Central memory CD8-positive, alpha-beta T cell (primary cell): Measurements from ENCODE around the gene CNKSR2.

Source experiments
- ATAC-seq: fragments of 150-1000 bp; cut with Tn5 transposase; replicated peaks from 2 replicates; pipeline ENCODE4 v1.10.0; 2022; ENCODE audit warnings: mild to moderate bottlenecking, moderate FRiP score, moderate number of reproducible peaks; ENCODE audit not compliant: poor library complexity, severe bottlenecking; ENCODE audit errors: extremely low read depth
- DNase-seq, 2 donors: peaks; one replicate each; pipeline ENCODE4 v3.0.0; 2021; ENCODE audit warnings: low spot score in 2 of 2
- H3K27ac Mint-ChIP-seq: one replicate; pipeline ENCODE4 v1.8.0; 2022; ENCODE audit warnings: low read depth, mild to moderate bottlenecking, moderate library complexity, mixed read lengths
- H3K27me3 Mint-ChIP-seq: one replicate; pipeline ENCODE4 v1.8.0; 2022; ENCODE audit warnings: mixed read lengths
- H3K36me3 Mint-ChIP-seq: one replicate; pipeline ENCODE4 v1.8.0; 2022; ENCODE audit warnings: mild to moderate bottlenecking, moderate library complexity, mixed read lengths; ENCODE audit not compliant: insufficient read depth
- H3K4me1 Mint-ChIP-seq: one replicate; pipeline ENCODE4 v1.8.0; 2022; ENCODE audit warnings: mixed read lengths
- H3K4me3 Mint-ChIP-seq: one replicate; pipeline ENCODE4 v1.8.0; 2022; ENCODE audit warnings: mild to moderate bottlenecking, moderate library complexity, mixed read lengths
- H3K9me3 Mint-ChIP-seq: one replicate; pipeline ENCODE4 v1.8.0; 2022; ENCODE audit warnings: mixed read lengths

Gene CNKSR2

DNA sequence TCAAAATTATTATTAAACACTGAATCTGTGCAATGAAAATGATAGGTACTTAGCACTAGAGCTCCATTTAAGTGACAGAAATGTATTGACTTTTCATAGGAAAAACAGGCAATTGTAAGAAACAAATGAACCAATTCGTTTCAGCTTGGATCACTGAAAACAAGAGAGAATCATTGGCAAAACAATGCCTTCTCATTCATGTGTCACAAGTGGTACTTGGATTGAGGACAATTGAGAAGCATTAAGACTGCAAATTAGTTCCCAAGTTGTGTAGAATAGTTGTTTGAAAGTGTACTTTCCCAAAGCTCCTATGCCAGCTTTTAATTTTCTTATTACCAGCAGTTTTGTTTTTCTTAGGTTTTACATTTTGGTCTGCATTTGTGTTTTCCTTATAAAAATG, 20.6 kb downstream of the CNKSR2 start:
- Mint-ChIP-seq H3K36me3 (no peaks in the 10 kb centered on the region), H3K4me1 (no peaks in the 10 kb centered on the region), H3K9me3 (peaks cover 5% of the 10 kb centered on the region), H3K27me3 (no peaks in the 10 kb centered on the region), H3K4me3 (no peak overlapping the region), H3K27ac (no peak overlapping the region)
- DNase-seq (no peak), ATAC-seq (no peak)

DNA sequence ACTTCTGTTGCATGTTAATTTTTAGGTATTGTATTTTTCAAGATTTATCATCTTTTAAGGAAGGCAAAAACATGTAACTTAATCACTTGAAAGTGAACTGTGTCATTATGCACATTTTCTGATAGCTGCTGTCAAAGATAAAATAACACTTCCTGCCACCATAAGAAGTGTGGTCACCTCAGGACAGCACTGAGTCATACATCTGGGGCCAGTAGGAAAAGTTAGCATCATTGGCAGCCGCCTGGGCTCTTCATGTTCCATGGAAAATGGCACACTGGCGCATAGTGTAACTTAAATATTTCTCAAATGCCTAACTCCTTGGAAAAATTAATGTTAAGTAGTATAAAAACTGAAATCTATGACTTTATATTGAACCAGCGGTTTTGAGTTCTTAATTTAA, 24.2 kb downstream of the CNKSR2 start:
- no peaks in the 10 kb centered on the region for H3K36me3 Mint-ChIP-seq
- no peaks in the 10 kb centered on the region for H3K27me3 Mint-ChIP-seq
- no peaks in the 10 kb centered on the region for H3K9me3 Mint-ChIP-seq
- H3K4me1 Mint-ChIP-seq, result no peaks in the 10 kb centered on the region
- no peak overlapping the region for H3K27ac Mint-ChIP-seq
- ATAC-seq (no peak), DNase-seq (no peak)
- no peak overlapping the region for H3K4me3 Mint-ChIP-seq

DNA sequence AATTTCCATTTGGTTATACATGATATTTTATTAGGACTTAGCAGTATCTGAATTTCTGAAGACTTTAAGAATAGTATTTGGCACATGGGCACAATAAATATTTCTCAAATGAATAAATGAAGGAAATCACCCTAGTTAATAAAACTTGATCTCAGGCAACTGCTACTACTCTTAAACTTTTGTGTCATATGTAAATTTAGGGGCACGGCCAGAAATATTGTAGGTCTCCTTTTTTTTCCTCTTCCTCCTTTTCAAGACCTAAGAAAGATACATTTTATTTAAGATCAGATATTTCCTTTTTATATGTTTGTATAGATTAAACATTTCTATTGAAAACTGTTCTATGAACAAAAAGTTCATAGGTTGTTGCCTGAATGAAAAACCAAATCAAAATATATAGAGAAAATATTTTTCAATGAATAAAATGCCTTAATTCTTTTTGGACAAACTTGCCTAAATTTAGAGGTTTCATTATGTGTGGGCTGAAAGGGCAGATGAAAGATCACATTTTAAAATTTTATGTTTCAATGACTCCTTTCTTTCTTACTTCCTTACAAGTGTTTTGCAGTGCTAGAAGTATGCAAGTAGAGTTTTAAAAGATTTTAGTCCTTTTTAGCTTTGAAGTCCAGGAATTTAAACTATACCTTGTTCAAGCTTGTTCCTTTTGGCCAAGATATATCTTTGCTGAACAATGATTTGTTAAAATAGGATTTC, 26.3 kb downstream of the CNKSR2 start:
- DNase-seq, result no peak
- no peaks in the 10 kb centered on the region for H3K4me1 Mint-ChIP-seq
- no peak for ATAC-seq
- no peaks in the 10 kb centered on the region for H3K9me3 Mint-ChIP-seq
- H3K36me3 Mint-ChIP-seq, result no peaks in the 10 kb centered on the region
- H3K27me3 Mint-ChIP-seq, result no peaks in the 10 kb centered on the region
- H3K27ac Mint-ChIP-seq, result no peak overlapping the region
- no peak overlapping the region for H3K4me3 Mint-ChIP-seq

DNA sequence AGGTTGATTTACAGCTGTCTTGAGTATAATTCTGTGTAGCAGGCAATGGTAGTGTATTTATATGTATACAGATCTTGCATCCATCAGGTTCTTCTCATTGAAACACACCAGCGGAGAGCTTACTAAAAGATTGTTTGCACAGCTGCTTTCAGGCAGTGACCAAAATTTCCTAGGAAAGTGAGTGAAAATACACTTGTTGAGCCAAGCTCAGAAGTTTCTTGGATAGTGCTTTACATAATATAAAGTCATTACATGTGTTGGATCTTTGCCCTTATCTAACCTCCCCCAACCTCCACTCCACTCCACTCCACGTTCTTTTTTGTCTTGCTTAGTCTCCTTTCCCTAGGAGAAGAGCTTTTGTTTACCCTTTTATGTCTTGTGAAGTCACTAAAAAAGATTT, 34.1 kb downstream of the CNKSR2 start:
- no peak for DNase-seq
- H3K27ac Mint-ChIP-seq, result no peak overlapping the region
- H3K27me3 Mint-ChIP-seq, result no peaks in the 10 kb centered on the region
- no peaks in the 10 kb centered on the region for H3K4me1 Mint-ChIP-seq
- peaks cover 6% of the 10 kb centered on the region for H3K9me3 Mint-ChIP-seq
- no peak for ATAC-seq
- H3K36me3 Mint-ChIP-seq, result no peaks in the 10 kb centered on the region
- no peak overlapping the region for H3K4me3 Mint-ChIP-seq

DNA sequence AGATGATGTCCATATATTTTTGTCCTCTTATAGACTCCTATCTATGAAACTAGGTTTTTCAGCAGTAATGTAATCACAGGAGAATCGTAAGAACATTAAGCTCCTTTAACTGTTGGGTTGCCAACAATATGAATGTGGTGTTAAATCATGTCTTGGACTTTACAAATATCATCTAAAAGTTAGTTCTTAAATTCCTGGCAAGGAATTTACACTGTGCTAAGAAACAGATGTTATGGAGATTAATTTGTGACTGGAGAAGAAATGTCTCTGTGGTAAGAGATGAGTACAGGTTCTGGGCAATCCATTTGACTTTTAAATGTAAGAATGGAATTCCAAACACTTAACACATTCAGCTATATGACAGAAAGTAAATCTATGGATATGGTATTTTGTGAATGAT, 34.6 kb downstream of the CNKSR2 start:
- H3K27ac Mint-ChIP-seq, result no peak overlapping the region
- DNase-seq (no peak), ATAC-seq (no peak)
- H3K27me3 Mint-ChIP-seq, result no peaks in the 10 kb centered on the region
- H3K4me3 Mint-ChIP-seq, result no peak overlapping the region
- no peaks in the 10 kb centered on the region for H3K4me1 Mint-ChIP-seq
- peaks cover 6% of the 10 kb centered on the region for H3K9me3 Mint-ChIP-seq
- H3K36me3 Mint-ChIP-seq, result no peaks in the 10 kb centered on the region

DNA sequence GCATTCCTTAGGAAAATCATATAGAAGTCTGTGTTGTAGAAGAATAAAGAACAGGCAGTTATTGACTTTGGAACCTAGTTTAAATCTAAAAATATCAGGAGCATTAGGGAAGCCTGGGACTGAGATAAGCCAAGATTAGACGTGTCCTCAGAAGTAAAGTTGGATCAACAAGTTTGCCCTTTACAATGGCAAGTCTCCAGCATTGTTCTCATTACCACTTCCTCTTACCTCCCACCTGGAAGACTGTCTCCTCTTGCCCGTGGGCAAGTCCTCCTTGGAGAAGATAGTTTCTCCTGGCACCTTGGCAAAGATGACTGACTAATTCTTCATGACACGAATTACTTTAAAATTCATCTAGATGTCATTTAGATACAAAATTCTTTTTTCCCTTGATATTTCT, 37.8 kb downstream of the CNKSR2 start:
- H3K4me1 Mint-ChIP-seq, result no peaks in the 10 kb centered on the region
- DNase-seq (no peak), ATAC-seq (no peak)
- H3K27me3 Mint-ChIP-seq, result no peaks in the 10 kb centered on the region
- no peaks in the 10 kb centered on the region for H3K36me3 Mint-ChIP-seq
- H3K27ac Mint-ChIP-seq, result no peak overlapping the region
- H3K4me3 Mint-ChIP-seq, result no peak overlapping the region
- peaks cover 6% of the 10 kb centered on the region for H3K9me3 Mint-ChIP-seq

DNA sequence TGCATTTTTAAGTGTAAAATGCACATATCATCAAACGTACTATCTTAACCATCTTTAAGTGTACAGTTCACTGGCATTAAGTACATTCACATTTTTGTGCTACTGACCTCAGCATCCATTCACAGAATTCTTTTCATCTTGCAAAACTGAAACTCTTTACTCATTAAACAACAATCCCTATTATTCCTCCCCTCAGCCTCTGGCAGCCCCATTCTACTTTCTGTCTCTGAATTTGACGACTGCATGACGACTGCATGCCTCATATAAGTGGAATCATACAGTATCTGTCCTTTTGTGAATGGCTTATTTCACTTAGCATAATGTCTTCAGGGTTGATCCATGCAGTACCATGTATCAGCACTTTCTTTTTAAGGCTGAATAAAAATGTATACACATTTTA, 38.7 kb downstream of the CNKSR2 start:
- H3K4me1 Mint-ChIP-seq, result no peaks in the 10 kb centered on the region
- H3K36me3 Mint-ChIP-seq, result no peaks in the 10 kb centered on the region
- DNase-seq, result no peak
- no peak overlapping the region for H3K4me3 Mint-ChIP-seq
- ATAC-seq, result no peak
- no peaks in the 10 kb centered on the region for H3K27me3 Mint-ChIP-seq
- peaks cover 12% of the 10 kb centered on the region for H3K9me3 Mint-ChIP-seq
- H3K27ac Mint-ChIP-seq, result no peak overlapping the region

DNA sequence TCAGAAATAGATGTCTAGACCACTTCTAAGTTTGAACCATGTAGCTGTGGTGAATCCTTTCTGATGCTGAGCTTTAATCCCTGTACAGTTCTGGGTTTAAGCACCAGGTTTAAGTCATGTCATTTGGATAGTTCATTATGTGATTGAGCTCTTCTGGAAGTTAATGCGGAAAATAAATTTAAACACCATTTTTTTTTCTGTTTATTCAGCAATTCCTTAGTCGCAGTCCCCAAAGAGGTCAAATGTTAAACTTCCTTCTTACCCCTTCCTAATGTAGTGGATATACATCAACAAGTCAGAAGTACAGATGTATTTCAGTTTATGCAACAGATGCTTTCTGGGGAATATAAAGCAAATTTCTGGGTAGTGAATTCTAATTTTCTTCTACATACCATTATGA, 52.9 kb downstream of the CNKSR2 start:
- Mint-ChIP-seq H3K27ac (no peak overlapping the region), H3K27me3 (no peaks in the 10 kb centered on the region), H3K36me3 (no peaks in the 10 kb centered on the region), H3K9me3 (peaks cover 9% of the 10 kb centered on the region), H3K4me3 (no peak overlapping the region), H3K4me1 (no peaks in the 10 kb centered on the region)
- no peak for DNase-seq
- no peak for ATAC-seq

DNA sequence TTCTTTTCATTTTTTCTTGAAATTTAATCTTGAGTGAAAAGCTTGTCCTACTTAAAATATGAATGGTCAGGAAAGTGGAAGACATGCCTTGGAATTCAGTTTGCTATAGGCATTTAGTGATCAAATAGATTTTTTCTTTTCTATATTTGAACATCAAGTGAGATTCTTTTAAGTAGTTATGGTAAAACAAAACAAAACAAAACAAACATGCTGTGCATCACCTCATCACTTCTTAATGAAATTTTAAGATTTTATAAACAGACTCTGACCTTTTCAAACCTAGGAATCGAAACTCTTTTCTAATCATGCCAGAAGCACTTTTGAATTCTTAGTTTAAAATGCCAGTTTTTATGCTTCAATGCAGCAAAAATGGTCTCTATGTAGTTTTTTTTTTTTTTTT, 62.8 kb downstream of the CNKSR2 start:
- Mint-ChIP-seq H3K4me3 (no peak overlapping the region), H3K27me3 (no peaks in the 10 kb centered on the region), H3K36me3 (no peaks in the 10 kb centered on the region), H3K4me1 (no peaks in the 10 kb centered on the region), H3K9me3 (no peaks in the 10 kb centered on the region), H3K27ac (no peak overlapping the region)
- DNase-seq (no peak), ATAC-seq (no peak)

DNA sequence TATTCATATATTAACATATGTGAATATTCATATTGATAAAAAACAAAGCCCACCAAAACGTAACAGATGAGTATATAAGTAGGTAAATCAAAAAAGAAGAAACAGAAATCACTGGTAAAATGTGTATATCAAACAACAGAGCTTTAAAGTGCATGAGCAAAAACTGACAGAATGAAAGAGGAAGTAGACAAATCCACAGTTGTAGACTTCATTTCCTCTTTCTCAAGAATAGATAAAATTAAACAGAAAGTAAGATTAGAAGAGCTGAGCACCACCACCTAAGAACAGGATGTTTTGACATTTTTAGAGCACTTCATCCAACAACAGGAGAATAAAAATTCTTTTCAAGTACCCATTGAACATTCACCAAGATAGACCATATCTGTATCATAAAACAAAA, 64.6 kb downstream of the CNKSR2 start:
- Mint-ChIP-seq H3K36me3 (no peaks in the 10 kb centered on the region), H3K4me1 (no peaks in the 10 kb centered on the region), H3K9me3 (no peaks in the 10 kb centered on the region), H3K27me3 (no peaks in the 10 kb centered on the region), H3K27ac (peak overlapping the region; percentile 19), H3K4me3 (peak overlapping the region; percentile 32)
- ATAC-seq (no peak), DNase-seq (no peak)

DNA sequence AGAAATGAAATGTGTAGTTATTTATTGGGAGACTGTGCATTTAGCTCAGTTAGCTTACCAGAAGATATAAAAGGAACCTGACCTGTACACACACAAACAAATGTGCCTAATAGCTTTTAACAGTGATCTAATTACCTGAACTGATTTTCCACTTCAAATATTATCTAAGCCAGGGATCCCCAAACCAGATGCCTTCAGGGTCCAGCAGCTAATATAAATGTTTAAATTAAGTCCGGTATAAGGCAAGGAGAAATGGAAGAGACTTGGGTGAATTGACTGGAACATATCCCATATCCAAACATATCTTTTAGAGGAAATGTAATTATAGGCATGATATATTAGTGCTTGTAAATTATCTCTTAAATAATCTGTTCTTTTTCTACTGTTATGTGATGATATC, 66.7 kb downstream of the CNKSR2 start:
- ATAC-seq (no peak), DNase-seq (no peak)
- H3K4me3 Mint-ChIP-seq, result no peak overlapping the region
- H3K36me3 Mint-ChIP-seq, result no peaks in the 10 kb centered on the region
- no peaks in the 10 kb centered on the region for H3K27me3 Mint-ChIP-seq
- H3K9me3 Mint-ChIP-seq, result no peaks in the 10 kb centered on the region
- H3K4me1 Mint-ChIP-seq, result no peaks in the 10 kb centered on the region
- H3K27ac Mint-ChIP-seq, result no peak overlapping the region

DNA sequence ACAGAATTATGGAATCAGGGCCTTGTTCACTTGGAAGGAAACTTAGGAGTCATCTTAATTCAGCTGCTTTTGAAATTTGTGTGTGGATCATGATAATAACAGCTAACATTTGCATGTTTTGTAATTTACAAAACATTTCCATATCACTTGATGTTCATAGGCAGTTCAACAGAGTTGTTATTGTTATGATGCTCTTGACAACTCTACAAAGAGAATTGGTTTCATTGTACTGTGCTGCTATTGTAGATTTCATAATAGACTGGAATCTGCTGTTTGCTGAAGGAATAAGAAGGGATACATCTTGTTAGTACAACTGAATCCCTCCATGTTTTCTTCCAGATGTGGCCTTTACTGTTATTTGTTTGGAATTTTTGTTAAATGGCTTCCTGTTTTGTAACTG, 83.5 kb downstream of the CNKSR2 start:
- ATAC-seq (no peak), DNase-seq (no peak)
- Mint-ChIP-seq H3K4me1 (no peaks in the 10 kb centered on the region), H3K9me3 (peaks cover 14% of the 10 kb centered on the region), H3K36me3 (no peaks in the 10 kb centered on the region), H3K27ac (no peak overlapping the region), H3K4me3 (no peak overlapping the region), H3K27me3 (no peaks in the 10 kb centered on the region)

DNA sequence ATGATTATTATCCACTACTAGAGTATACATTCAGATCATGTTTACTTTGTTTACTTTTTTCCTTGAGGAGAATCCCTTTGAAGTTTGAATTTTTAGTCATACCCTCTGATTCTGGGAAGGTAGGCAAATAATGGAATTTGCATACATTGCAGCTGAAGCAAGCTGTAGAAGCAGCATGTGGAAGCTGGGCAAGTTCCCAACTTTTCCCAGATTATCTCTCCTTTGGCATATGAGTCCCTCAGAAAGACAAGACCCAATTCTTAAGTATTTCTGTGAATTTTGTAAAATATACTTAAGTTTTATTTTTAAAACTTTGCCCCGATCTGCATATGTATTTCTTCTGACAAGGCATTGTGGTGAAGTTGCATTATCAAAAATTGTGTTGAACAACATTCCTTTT, 94.9 kb downstream of the CNKSR2 start:
- Mint-ChIP-seq H3K4me1 (no peaks in the 10 kb centered on the region), H3K27ac (no peak overlapping the region), H3K9me3 (no peaks in the 10 kb centered on the region), H3K27me3 (no peaks in the 10 kb centered on the region), H3K4me3 (no peak overlapping the region), H3K36me3 (no peaks in the 10 kb centered on the region)
- no peak for DNase-seq
- no peak for ATAC-seq

DNA sequence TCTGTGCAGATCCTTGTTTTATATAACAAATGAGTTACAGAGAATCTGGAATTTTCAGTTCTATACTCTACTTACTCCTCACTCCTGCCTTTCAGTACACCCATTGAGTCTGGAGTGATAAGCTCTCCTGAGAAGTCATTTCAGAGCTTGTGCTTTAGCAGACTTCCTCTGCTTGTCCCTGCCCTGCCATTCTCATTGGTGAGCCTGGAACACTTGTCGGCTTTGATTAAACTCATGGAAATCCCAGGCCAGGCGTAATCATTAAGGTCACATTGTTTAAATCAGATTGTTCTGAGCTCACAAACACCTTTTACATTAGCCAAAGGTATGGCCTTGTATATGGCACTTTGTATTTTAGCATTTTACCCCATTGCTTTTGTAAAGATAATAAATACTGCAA, 102.7 kb downstream of the CNKSR2 start:
- Mint-ChIP-seq H3K27ac (no peak overlapping the region), H3K4me1 (no peaks in the 10 kb centered on the region), H3K9me3 (no peaks in the 10 kb centered on the region), H3K36me3 (peaks cover 2% of the 10 kb centered on the region), H3K4me3 (no peak overlapping the region), H3K27me3 (no peaks in the 10 kb centered on the region)
- ATAC-seq (no peak), DNase-seq (no peak)
